Right lobe of liver (tissue), 6 donors: ENCODE data around the gene PAM16. TPM values are rescaled to one million over a fixed set of nuclear protein-coding genes. Genes with fewer than 3 reads are reported as not detected.
A peak's percentile ranks its signal among the peaks of the same experiment; 100 is the strongest.

ENCODE experiments used
- ATAC-seq, 4 donors: fragments of 200-7000 bp; cut with Tn5 transposase; one replicate each; pipeline ENCODE4 v1.9.1; 2020; ENCODE audit warnings: mild to moderate bottlenecking in 4 of 4, moderate library complexity in 4 of 4
- DNase-seq, 3 donors: peaks; one replicate each; pipeline ENCODE4 v3.0.0-alpha.2; 2020
- H3K27ac ChIP-seq, 3 donors: fragments of 200-600 bp; one replicate each; pipeline ENCODE4 v1.8.0; 2022
- H3K27me3 ChIP-seq, 2 donors: fragments of 200-600 bp; one replicate each; pipeline ENCODE4 v1.8.0; 2022
- H3K36me3 ChIP-seq, 4 donors: fragments of 200-600 bp; sonication (generic) in 1 of 4; one replicate each; pipeline versions ENCODE4 v1.5.1 to v1.8.0; 2017 to 2022; ENCODE audit warnings: control low read depth in 1 of 4
- H3K4me1 ChIP-seq, 4 donors: fragments of 200-600 bp; sonication (generic) in 1 of 4; one replicate each; pipeline versions ENCODE4 v1.5.1 to v1.8.0; 2017 to 2022; ENCODE audit warnings: control low read depth in 1 of 4
- H3K4me3 ChIP-seq, 3 donors: fragments of 200-600 bp; one replicate each; pipeline ENCODE4 v1.8.0; 2022
- H3K9me3 ChIP-seq, 4 donors: fragments of 200-600 bp; sonication (generic) in 1 of 4; one replicate each; pipeline versions ENCODE4 v1.5.1 to v1.8.0; 2017 to 2022; ENCODE audit warnings: control low read depth in 1 of 4
- CTCF ChIP-seq, 4 donors: fragments of 200-600 bp in 3 of 4; fragments of 450-650 bp in 1 of 4; IDR thresholded peaks; one replicate each; pipeline versions ENCODE4 v1.5.1 to v1.8.0; 2016 to 2022; ENCODE audit warnings: antibody characterized with exemption in 4 of 4, mild to moderate bottlenecking in 2 of 4
- POLR2A ChIP-seq: fragments of 450-650 bp; IDR thresholded peaks from one replicate; pipeline ENCODE4 v1.6.1; 2017; ENCODE audit warnings: antibody characterized with exemption, mild to moderate bottlenecking
- WGBS: methylation state at CpG from one replicate; pipeline ENCODE4 v1.1.6; 2018; ENCODE audit warnings: low coverage, low lambda C conversion rate; ENCODE audit not compliant: insufficient coverage; ENCODE audit errors: missing lambda C conversion rate; 5-methylcytosine and 5-hydroxymethylcytosine counted together
- intact Hi-C, 2 donors: fragments of 100-400 bp; cut with DNase I; formaldehyde crosslinking; loops; one replicate each; pipeline versions ENCODE4 v1.11.2 to v1.14.1; 2022
- total RNA-seq, 6 experiments: library from RNA; depleted of rRNA in 2 of 6; stranded (reverse); fragments of >200 nt in 2 of 6; fragmentation: NEBNext Ultra II Directional in 3 of 6; extraction: Animal tissue kit (Norgen Biotek cat#: 25700) in 3 of 6; gene quantifications; one replicate each; pipeline versions ENCODE4 v1.1.0 to v1.2.4, GENCODE V29; 2016 to 2023
- donor health status: DM: no; HTN: yes; CAD: no.
- donor health status: DM: no; HTN: no; CAD: no.
- donor health status: DM: no; HTN: no; CAD: no.
- donor health status: DM: no; HTN: yes; CAD: no.
- donor health status: DM: no; HTN: yes; CAD: no.

PAM16 gene
- total RNA-seq, 6 experiments from 2014 or later: 27.9 to 45.9 (median 32.8) TPM

GRCh38 chr16:4301968-4302367 is 49.2 kb downstream of the PAM16 start:
- TF ChIP-seq POLR2A (no peak), CTCF (IDR thresholded peaks at IDR 0.05) (no peak)
- Histone ChIP-seq H3K36me3 (no peaks in the 10 kb centered on the region), H3K4me1 (peaks cover 0 to 4% (median 0%) of the 10 kb centered on the region in 4 donors), H3K27ac (no peak overlapping the region), H3K9me3 (no peaks in the 10 kb centered on the region), H3K27me3 (no peaks in the 10 kb centered on the region), H3K4me3 (no peak overlapping the region)
- no peak for DNase-seq
- 95% methylated on average over 4 of the region's 6 CpGs for WGBS
- intact Hi-C loops: no loop called here
- ATAC-seq: no peak

- no peaks in the 10 kb centered on the region for H3K36me3 ChIP-seq
- no peak overlapping the region for H3K4me3 ChIP-seq
- 97% methylated on average over 4 of the region's 4 CpGs for WGBS
- H3K27ac ChIP-seq: no peak overlapping the region
- ATAC-seq (no peak), DNase-seq (no peak)
- no peaks in the 10 kb centered on the region for H3K27me3 ChIP-seq
- no peaks in the 10 kb centered on the region for H3K9me3 ChIP-seq
- H3K4me1 ChIP-seq: no peaks in the 10 kb centered on the region
- intact Hi-C loops: no loop called here
- TF ChIP-seq POLR2A (no peak), CTCF (IDR thresholded peaks at IDR 0.05) (no peak)
Observed at GRCh38 chr16:4301177-4301576, 49.9 kb downstream of the PAM16 start.

GRCh38 chr16:4298761-4299522 is 52.2 kb downstream of the PAM16 start:
- intact Hi-C loops: no loop called here
- no peaks in the 10 kb centered on the region for H3K9me3 ChIP-seq
- H3K27ac ChIP-seq: no peak overlapping the region
- no peak for DNase-seq
- TF ChIP-seq POLR2A: no peak
- no peak for TF ChIP-seq CTCF (IDR thresholded peaks at IDR 0.05)
- peak; percentile 13 to 65 (median 58) for ATAC-seq
- H3K4me3 ChIP-seq: no peak overlapping the region
- 36% methylated on average over 5 of the region's 15 CpGs for WGBS
- no peaks in the 10 kb centered on the region for H3K27me3 ChIP-seq
- H3K4me1 ChIP-seq: no peaks in the 10 kb centered on the region
- no peaks in the 10 kb centered on the region for H3K36me3 ChIP-seq

GRCh38 chr16:4297480-4297879 is 53.6 kb downstream of the PAM16 start:
- no peak overlapping the region for H3K27ac ChIP-seq
- 83% methylated on average over 2 of the region's 6 CpGs for WGBS

More at GRCh38 chr16:4297480-4297879, 53.6 kb downstream of the PAM16 start:
- no peak overlapping the region for H3K4me3 ChIP-seq
- no peaks in the 10 kb centered on the region for H3K9me3 ChIP-seq
- no peak for DNase-seq
- intact Hi-C loops: no loop called here
- ATAC-seq: no peak
- H3K4me1 ChIP-seq: no peaks in the 10 kb centered on the region
- no peaks in the 10 kb centered on the region for H3K27me3 ChIP-seq
- no peak for TF ChIP-seq CTCF (IDR thresholded peaks at IDR 0.05)
- TF ChIP-seq POLR2A: no peak
- H3K36me3 ChIP-seq: no peaks in the 10 kb centered on the region
